ENCODE data around the gene KMT2B.
"Not testable (repeated sequence)": the region's sequence is repeated elsewhere in the genome, so short reads cannot be mapped to it uniquely, and the experiment has no call there.

The KMT2B gene

GRCh38 chr19:35710784-35711723 lies 6.7 kb upstream of the KMT2B start:
- no peak for DNase-seq

GRCh38 chr19:35712567-35713505 lies 5.0 kb upstream of the KMT2B start:
- DNase-seq, result no peak

- no peak for DNase-seq
These were observed 4.3 kb upstream of the KMT2B start for GRCh38 chr19:35713506-35713850.

- DNase-seq, result no peak
These were observed 3.8 kb upstream of the KMT2B start for GRCh38 chr19:35713904-35714495.

- no peak for DNase-seq
These were observed 3.0 kb upstream of the KMT2B start for GRCh38 chr19:35714601-35715354.

- DNase-seq, result no peak
These were observed 2.4 kb upstream of the KMT2B start for GRCh38 chr19:35715355-35715809.

- peak; percentile 52 for DNase-seq
These were observed 1.6 kb upstream of the KMT2B start for GRCh38 chr19:35715981-35716800.

- peak; percentile 80 for DNase-seq
These were observed 770 bp upstream of the KMT2B start for GRCh38 chr19:35716801-35717664.

GRCh38 chr19:35718345-35719041 lies 690 bp downstream of the KMT2B start:
- no peak for DNase-seq

- no peak for DNase-seq
These were observed 1.8 kb downstream of the KMT2B start for GRCh38 chr19:35719402-35720162.

GRCh38 chr19:35720163-35720524 lies 2.3 kb downstream of the KMT2B start:
- DNase-seq, result no peak

GRCh38 chr19:35720648-35721047 lies 2.8 kb downstream of the KMT2B start:
- DNase-seq, result no peak

- no peak for DNase-seq
These were observed 3.6 kb downstream of the KMT2B start for GRCh38 chr19:35721374-35721773.

- DNase-seq, result no peak
These were observed 4.7 kb downstream of the KMT2B start for GRCh38 chr19:35722461-35722860.

GRCh38 chr19:35722897-35723296 lies 5.1 kb downstream of the KMT2B start:
- no peak for DNase-seq

GRCh38 chr19:35723671-35724070 lies 5.9 kb downstream of the KMT2B start:
- no peak for DNase-seq

GRCh38 chr19:35724132-35724531 lies 6.3 kb downstream of the KMT2B start:
- DNase-seq, result not testable (repeated sequence)

GRCh38 chr19:35724560-35724959 lies 6.8 kb downstream of the KMT2B start:
- no peak for DNase-seq

- DNase-seq, result no peak
These were observed 7.5 kb downstream of the KMT2B start for GRCh38 chr19:35725216-35725861.

Data from NCI-H526 treated with DMSO at 0.1 percent for 48 hours (cell line).